GM06990 (cell line): ENCODE data around the gene KRTDAP.
A peak's percentile ranks its signal among the peaks of the same experiment; 100 is the strongest.

Source experiments
- DNase-seq: peaks from one replicate; pipeline ENCODE4 v3.0.0-alpha.2; 2011; ENCODE audit not compliant: insufficient read length; ENCODE audit errors: extremely low read depth
- H3K27me3 ChIP-seq: replicated peaks from 2 replicates; pipeline ENCODE4 v1.6.0; 2011; ENCODE audit warnings: low read length; ENCODE audit not compliant: control insufficient read depth, insufficient read depth
- H3K36me3 ChIP-seq: 2 replicates; pipeline ENCODE4 v1.5.1; 2011; ENCODE audit warnings: low read length; ENCODE audit not compliant: control insufficient read depth, insufficient read depth
- H3K4me3 ChIP-seq: replicated peaks from 2 replicates; pipeline ENCODE4 v1.5.1; 2011; ENCODE audit warnings: low read depth, mild to moderate bottlenecking, control low read depth, low read length
- CTCF ChIP-seq: IDR thresholded peaks from 2 replicates; pipeline ENCODE4 v1.5.1; 2011; ENCODE audit warnings: low read length, control low read depth, mild to moderate bottlenecking, inconsistent platforms; ENCODE audit not compliant: insufficient read depth, poor library complexity, severe bottlenecking

Gene KRTDAP

GRCh38 chr19:35487656-35488182 is 2.5 kb downstream of the KRTDAP start:
- H3K27me3 ChIP-seq = no peaks in the 10 kb centered on the region; the same call in none of the 2 replicates
- no peak for DNase-seq
- H3K4me3 ChIP-seq = no peak overlapping the region
- no peaks in the 10 kb centered on the region for H3K36me3 ChIP-seq
- TF ChIP-seq CTCF = no peak

GRCh38 chr19:35486268-35486708 is 4.0 kb downstream of the KRTDAP start:
- DNase-seq = no peak
- H3K27me3 ChIP-seq = no peaks in the 10 kb centered on the region; the same call in none of the 2 replicates
- H3K4me3 ChIP-seq = no peak overlapping the region
- no peak for TF ChIP-seq CTCF
- H3K36me3 ChIP-seq = no peaks in the 10 kb centered on the region

GRCh38 chr19:35484252-35485036 is 5.8 kb downstream of the KRTDAP start:
- H3K27me3 ChIP-seq = no peaks in the 10 kb centered on the region
- no peak overlapping the region for H3K4me3 ChIP-seq
- TF ChIP-seq CTCF = no peak

GRCh38 chr19:35483089-35483488 is 7.2 kb downstream of the KRTDAP start:
- Histone ChIP-seq H3K36me3 (no peaks in the 10 kb centered on the region), H3K27me3 (no peaks in the 10 kb centered on the region), H3K4me3 (no peak overlapping the region)
- no peak for TF ChIP-seq CTCF
- no peak for DNase-seq

More at GRCh38 chr19:35484252-35485036, 5.8 kb downstream of the KRTDAP start:
- no peaks in the 10 kb centered on the region for H3K36me3 ChIP-seq
- DNase-seq = peak; percentile 69

- no peak for TF ChIP-seq CTCF
- Histone ChIP-seq H3K36me3 (no peaks in the 10 kb centered on the region), H3K4me3 (no peak overlapping the region), H3K27me3 (no peaks in the 10 kb centered on the region)
- DNase-seq = no peak
Observed at GRCh38 chr19:35478794-35479677, 11.2 kb downstream of the KRTDAP start.
